Adrenal gland (tissue), 12 donors: ENCODE data around the gene VSIR. TPM values are rescaled to one million over a fixed set of nuclear protein-coding genes. Genes with fewer than 3 reads are reported as not detected.
A peak's percentile ranks its signal among the peaks of the same experiment; 100 is the strongest.

Source experiments
- DNase-seq, 7 donors: peaks; one replicate each; pipeline ENCODE4 v3.0.0-alpha.2; 2019 to 2020
- H3K27ac ChIP-seq, 5 donors: fragments of 200-600 bp; sonication (generic) in 4 of 5; 1 replicate in 3 of 5; 2 replicates in 2 of 5; pipeline versions ENCODE4 v1.5.1 to v1.8.0; 2016 to 2020; ENCODE audit warnings: mild to moderate bottlenecking in 1 of 5
- H3K27me3 ChIP-seq: fragments of 200-600 bp; 2 replicates; pipeline ENCODE4 v1.8.0; 2021
- H3K36me3 ChIP-seq, 2 donors: fragments of 200-600 bp; replicated peaks in 1 of 2; 1 replicate in 1 of 2; 2 replicates in 1 of 2; pipeline versions ENCODE4 v1.5.1 to v1.8.0; 2018 to 2022
- H3K4me1 ChIP-seq, 2 donors: fragments of 200-600 bp; replicated peaks in 1 of 2; 1 replicate in 1 of 2; 2 replicates in 1 of 2; pipeline versions ENCODE4 v1.5.1 to v1.8.0; 2018 to 2021
- H3K4me3 ChIP-seq, 4 donors: fragments of 200-600 bp; sonication (generic) in 3 of 4; one replicate each; pipeline ENCODE4 v1.5.1; 2016 to 2018
- H3K9me3 ChIP-seq, 3 donors: fragments of 200-600 bp; sonication (generic) in 1 of 3; replicated peaks in 1 of 3; 1 replicate in 2 of 3; 2 replicates in 1 of 3; pipeline versions ENCODE4 v1.5.1 to v1.8.0; 2016 to 2021
- POLR2A ChIP-seq, 2 donors: fragments of 450-650 bp; IDR thresholded peaks; one replicate each; pipeline ENCODE4 v1.6.1; 2017; ENCODE audit warnings: antibody characterized with exemption in 2 of 2, mild to moderate bottlenecking in 2 of 2, moderate library complexity in 1 of 2
- WGBS, 4 donors: extraction: QIAGEN DNeasy Blood & Tissue Kit in 2 of 4; methylation state at CpG; one replicate each; pipeline versions ENCODE4 v1.1.5 to v1.1.7; 2013 to 2017; 5-methylcytosine and 5-hydroxymethylcytosine counted together
- intact Hi-C, 2 donors: fragments of 100-400 bp; cut with DNase I; formaldehyde crosslinking; loops; one replicate each; pipeline versions ENCODE4 v1.14.1 to v1.15.0; 2022 to 2023
- polyA plus RNA-seq, 3 donors: library from polyadenylated mRNA; stranded (reverse); fragments of 200-250 nt in 2 of 3; fragments of 350-450 nt in 1 of 3; fragmentation: Illumina TruSeq in 1 of 3; extraction: RNeasy Lipid Tissue Mini Kit (QIAGEN cat#74804) in 1 of 3; gene quantifications; one replicate each; pipeline ENCODE4 v1.2.3, GENCODE V29; 2013 to 2014
- total RNA-seq, 9 donors: library from RNA; depleted of rRNA in 4 of 9; stranded (reverse); fragments of >200 nt in 4 of 9; fragments of 120-200 nt in 1 of 9; fragmentation: NEBNext Ultra II Directional in 1 of 9; extraction: Animal tissue kit (Norgen Biotek cat#: 25700) in 1 of 9; gene quantifications; one replicate each; pipeline versions ENCODE4 v1.1.0 to v1.2.4, GENCODE V29; 2013 to 2023
- TF ChIP-seq, protein P1 (sequence below), 6 experiments: fragments of 450-650 bp in 4 of 6; fragments of 200-600 bp in 2 of 6; sonication (generic) in 1 of 6; IDR thresholded peaks; 1 replicate in 5 of 6; 2 replicates in 1 of 6; pipeline versions ENCODE4 v1.5.1 to v1.8.0; 2016 to 2021; ENCODE audit warnings: antibody characterized with exemption in 6 of 6, mild to moderate bottlenecking in 2 of 6, moderate library complexity in 1 of 6
- donor health status: healthy with polysubstance abuse.
- donor health status: Bipolar disorder and iron deficiency.
- donor health status: DM: yes; HTN: yes; CAD: no.
- donor health status: DM: no; HTN: no; CAD: no.
- donor health status: DM: no; HTN: no; CAD: no.
- donor health status: DM: yes; HTN: yes; CAD: no.

The VSIR gene
- total and polyA plus RNA-seq, 12 donors, result 8.0 to 71.7 (median 35.4) TPM

DNA sequence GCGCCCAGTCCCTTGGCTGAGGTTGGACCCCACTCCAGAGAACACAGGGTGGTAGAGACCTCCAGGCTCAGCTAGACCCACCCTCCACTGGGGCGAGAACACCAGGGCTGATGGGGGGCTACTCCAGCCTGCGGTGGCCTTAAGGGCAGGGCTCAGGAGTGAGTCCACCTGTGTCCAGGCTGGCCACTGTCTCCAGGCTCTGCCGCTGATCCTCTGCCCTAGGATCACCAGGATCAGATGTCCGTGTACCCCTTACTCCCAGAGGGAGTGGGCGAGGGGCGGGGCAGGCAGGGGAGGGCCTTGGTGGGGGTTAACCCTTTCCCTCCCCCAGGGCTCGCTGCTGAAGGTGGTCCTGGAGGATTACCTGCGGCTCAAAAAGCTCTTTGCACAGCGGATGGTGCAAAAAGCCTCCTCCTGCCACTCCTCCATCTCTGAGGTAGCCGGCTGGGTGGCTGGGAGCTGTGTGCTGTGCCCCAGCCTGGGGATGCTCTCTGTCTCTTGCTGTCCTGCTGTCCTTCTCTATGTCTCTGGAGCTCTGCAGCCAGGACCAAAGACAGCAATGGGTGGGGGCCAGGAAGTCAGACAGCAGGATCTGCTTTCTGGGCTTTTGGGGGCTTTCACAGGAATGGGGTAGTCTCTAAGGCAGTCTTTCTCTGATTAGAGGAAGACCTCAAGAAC lies 39.7 kb upstream of the VSIR start:
- intact Hi-C loops, result loop anchor here (5.0 to 10.0 kb wide), 4 partner anchors 72 to 501 kb away; partner anchors contain the start of gene CDH23 (in 1 of the 2)
- 31 to 55% (median 50%) methylated on average over 2 to 11 of the region's 11 CpGs for WGBS, 4 donors
- no peak for TF ChIP-seq POLR2A (IDR thresholded peaks at IDR 0.05)
- TF ChIP-seq, protein P1, sequence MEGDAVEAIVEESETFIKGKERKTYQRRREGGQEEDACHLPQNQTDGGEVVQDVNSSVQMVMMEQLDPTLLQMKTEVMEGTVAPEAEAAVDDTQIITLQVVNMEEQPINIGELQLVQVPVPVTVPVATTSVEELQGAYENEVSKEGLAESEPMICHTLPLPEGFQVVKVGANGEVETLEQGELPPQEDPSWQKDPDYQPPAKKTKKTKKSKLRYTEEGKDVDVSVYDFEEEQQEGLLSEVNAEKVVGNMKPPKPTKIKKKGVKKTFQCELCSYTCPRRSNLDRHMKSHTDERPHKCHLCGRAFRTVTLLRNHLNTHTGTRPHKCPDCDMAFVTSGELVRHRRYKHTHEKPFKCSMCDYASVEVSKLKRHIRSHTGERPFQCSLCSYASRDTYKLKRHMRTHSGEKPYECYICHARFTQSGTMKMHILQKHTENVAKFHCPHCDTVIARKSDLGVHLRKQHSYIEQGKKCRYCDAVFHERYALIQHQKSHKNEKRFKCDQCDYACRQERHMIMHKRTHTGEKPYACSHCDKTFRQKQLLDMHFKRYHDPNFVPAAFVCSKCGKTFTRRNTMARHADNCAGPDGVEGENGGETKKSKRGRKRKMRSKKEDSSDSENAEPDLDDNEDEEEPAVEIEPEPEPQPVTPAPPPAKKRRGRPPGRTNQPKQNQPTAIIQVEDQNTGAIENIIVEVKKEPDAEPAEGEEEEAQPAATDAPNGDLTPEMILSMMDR (IDR thresholded peaks at IDR 0.05), result no peak

DNA sequence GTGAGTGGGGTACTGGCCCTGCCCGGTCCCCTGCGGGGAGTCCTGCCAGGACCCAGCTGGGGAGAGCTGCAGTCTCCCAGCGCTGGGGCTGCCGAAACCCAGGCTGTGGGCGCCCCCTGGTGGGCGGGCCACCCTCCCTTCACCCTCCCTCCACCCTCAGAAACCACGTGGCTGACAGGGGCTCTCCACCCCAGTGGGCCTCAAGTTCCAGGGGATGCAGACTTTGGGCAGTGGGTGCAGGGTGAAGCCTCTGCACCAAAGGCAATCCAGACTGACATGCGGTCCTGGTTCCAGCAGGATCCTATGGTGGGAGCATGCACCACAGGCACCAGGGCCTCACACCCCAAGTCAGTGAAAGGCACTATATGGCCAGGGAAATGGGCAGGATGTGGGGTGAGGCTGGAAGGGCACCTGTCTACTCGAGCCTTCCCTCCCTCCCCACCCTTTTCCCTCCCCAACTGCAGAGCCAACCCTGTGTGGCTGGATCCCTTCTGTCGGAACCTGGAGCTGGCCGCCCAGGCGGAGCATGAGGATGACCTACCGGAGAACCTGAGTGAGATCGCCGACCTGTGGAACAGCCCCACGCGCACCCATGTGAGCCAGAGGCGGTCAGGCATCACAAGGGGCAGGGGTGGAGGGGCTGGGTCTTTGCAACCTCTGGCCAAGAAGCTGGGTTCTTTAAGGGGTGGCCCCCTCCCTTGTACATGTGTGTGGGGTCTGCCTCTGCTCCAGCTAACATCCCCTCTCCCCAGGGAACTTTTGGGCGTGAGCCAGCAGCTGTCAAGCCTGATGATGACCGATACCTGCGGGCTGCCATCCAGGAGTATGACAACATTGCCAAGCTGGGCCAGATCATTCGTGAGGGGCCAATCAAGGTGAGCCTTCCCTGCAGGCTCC lies 38.9 kb upstream of the VSIR start:
- Histone ChIP-seq H3K36me3 (peaks cover 0 to 24% of the 10 kb centered on the region in 2 donors), H3K4me3 (no peak overlapping the region), H3K27me3 (no peaks in the 10 kb centered on the region), H3K4me1 (peaks cover 1 to 11% of the 10 kb centered on the region in 2 donors), H3K9me3 (no peaks in the 10 kb centered on the region), H3K27ac (no peak overlapping the region)
- intact Hi-C loops, result loop anchor here (5.0 to 10.0 kb wide), 4 partner anchors 73 to 500 kb away; partner anchors contain the start of gene CDH23 (in 1 of the 2)
- peak; percentile 50 to 76 (median 71) for DNase-seq
- TF ChIP-seq POLR2A (IDR thresholded peaks at IDR 0.05), result no peak
- TF ChIP-seq, protein P1 (IDR thresholded peaks at IDR 0.05), result peak; percentile 64 to 90 (median 74)
- 37 to 62% (median 39%) methylated on average over 7 to 22 of the region's 22 CpGs for whole genome bisulfite sequencing, 4 donors

More for the DNA sequence above, 39.7 kb upstream of the VSIR start:
- Histone ChIP-seq H3K36me3 (peaks cover 0 to 31% of the 10 kb centered on the region in 2 donors), H3K4me3 (no peak overlapping the region), H3K27ac (no peak overlapping the region), H3K9me3 (no peaks in the 10 kb centered on the region), H3K4me1 (peaks cover 9 to 19% of the 10 kb centered on the region in 2 donors), H3K27me3 (no peaks in the 10 kb centered on the region)
- DNase-seq, result peak in 1 of 7 donors; percentile 33

DNA sequence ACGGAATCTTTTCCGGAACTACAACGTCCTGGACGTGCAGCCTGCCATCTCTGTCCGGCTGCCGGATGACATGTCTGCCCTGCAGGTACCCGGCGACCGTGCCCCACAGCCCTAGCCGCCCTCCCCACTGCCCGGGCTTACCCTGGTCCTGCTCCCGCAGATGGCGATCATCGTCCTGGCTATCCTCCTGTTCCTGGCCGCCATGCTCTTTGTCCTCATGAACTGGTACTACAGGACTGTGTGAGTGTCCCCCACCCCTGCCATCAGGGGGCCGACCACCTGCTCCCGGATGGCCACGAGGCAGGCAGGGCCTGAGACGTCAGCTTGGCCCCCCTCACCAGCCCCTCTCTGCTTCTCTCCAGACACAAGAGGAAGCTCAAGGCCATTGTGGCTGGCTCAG lies 38.0 kb upstream of the VSIR start:
- TF ChIP-seq, protein P1 (IDR thresholded peaks at IDR 0.05), result no peak
- no peak for TF ChIP-seq POLR2A (IDR thresholded peaks at IDR 0.05)
- Histone ChIP-seq H3K4me1 (peaks cover 0 to 3% of the 10 kb centered on the region in 2 donors), H3K36me3 (peaks cover 0 to 15% of the 10 kb centered on the region in 2 donors), H3K27me3 (no peaks in the 10 kb centered on the region), H3K9me3 (no peaks in the 10 kb centered on the region), H3K4me3 (no peak overlapping the region), H3K27ac (no peak overlapping the region)
- WGBS, 4 donors, result 77 to 90% (median 78%) methylated on average over 4 to 19 of the region's 19 CpGs
- intact Hi-C loops, result loop anchor here (5.0 to 10.0 kb wide), 4 partner anchors 73 to 499 kb away; partner anchors contain the start of gene CDH23 (in 1 of the 2)
- DNase-seq, result peak in 1 of 7 donors; percentile 35
